Activated naive CD4-positive, alpha-beta T cell (primary cell): ENCODE results near the gene CLEC6A.
"Not testable (repeated sequence)": the region's sequence is repeated elsewhere in the genome, so short reads cannot be mapped to it uniquely, and the experiment has no call there.

Source experiments
- DNase-seq, 4 experiments: peaks; one replicate each; lab custom pipeline; 2025; lab: John Stamatoyannopoulos, UW

CLEC6A gene

DNA sequence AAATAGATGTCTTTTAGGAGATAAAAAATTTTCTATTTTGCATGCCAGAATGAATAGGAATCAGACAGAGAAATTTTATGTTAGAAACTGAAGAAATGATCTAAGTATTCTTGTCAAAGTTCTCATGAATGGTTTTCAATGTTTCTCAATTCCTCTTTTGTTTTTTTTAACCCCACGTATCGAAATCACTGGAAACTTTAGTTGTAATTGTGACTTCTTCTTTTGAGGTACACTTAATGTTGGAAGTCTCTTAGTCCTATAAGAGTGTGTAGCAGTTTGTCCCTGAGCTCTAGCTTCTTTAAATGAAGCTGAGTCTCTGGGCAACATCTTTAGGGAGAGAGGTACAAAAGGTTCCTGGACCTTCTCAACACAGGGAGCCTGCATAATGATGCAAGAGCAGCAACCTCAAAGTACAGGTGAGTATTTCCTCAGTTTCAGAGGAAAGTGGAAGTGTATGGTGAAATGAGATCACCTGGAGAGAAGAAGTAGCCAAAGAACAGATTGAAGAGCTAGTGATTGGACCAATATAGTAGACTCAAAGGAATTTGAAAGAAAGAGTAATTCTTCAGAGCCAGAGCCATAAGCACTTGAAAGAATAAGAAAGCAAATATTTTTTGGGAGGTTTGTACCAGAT lies at the start of gene CLEC6A:
CLEC6A (plus strand) TSS at position 236 of the 634 bp plus-strand sequence; CDS start at position 386, 150 bp downstream.
- no peak for DNase-seq

DNA sequence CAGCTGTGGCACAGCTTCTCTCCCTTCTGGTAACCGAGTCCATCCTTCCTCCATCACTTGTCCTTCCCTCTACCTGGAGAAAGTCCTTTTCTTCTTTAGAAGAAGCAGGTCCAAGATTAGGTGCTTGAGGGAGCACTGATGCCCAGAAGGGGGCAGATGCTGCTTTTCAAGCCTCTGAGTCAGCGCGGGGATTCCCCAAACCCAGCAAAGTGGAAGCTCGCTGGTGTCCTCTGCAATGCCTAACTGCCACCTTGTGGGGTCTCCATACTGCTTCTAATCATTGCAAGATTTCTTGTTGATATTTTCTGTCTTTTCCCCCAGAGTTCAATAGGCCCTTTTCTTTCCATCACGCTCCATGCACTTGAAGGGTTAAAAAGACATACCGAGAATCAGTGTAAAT lies 36.2 kb upstream of the CLEC6A start:
- DNase-seq = peak in 1 of 4 experiments; percentile 2

DNA sequence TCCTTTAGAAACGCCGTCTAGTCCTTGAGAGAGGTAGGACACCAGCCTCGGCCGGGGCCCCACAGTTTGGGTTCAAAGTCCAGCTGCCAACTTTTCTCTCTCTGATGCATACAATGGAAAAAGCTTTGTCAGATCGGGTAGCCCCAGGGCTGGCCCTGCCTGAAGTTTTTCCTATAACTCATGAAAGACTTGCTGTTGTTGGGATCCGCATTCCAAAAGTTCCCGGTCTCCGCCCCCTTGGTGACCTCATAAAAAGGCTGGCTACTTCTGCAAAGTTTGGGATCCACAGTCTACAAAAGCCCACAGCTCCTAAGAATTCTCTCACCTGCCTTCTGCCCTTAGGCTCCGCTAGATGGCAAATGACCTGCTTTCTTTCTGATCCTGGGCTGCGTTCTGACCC lies 35.3 kb upstream of the CLEC6A start:
- DNase-seq = no peak

- not testable (repeated sequence) for DNase-seq
Measured at GRCh38 chr12:8444536-8445278, 11.1 kb upstream of the CLEC6A start.

DNA sequence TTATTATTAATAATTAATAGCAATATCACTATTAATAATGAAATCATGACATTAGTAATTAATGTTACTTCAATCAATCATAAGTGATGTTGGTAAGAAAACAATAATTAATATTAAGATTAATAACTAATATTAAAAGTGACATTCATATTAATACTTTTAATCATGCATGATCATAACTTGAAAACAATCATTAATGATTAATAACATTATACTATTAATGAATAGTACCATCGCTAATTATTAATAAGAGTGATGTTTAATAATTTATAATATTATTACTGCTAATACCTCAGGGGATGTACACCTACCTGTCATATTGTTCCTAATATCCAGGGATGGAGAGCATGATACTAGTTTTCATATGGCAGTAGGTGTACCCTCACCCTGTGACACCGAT lies 10.0 kb upstream of the CLEC6A start:
- DNase-seq = no peak

- DNase-seq = no peak
Measured at GRCh38 chr12:8446642-8447547, 8.9 kb upstream of the CLEC6A start.

- DNase-seq = no peak
Measured at GRCh38 chr12:8449355-8449859, 6.4 kb upstream of the CLEC6A start.

DNA sequence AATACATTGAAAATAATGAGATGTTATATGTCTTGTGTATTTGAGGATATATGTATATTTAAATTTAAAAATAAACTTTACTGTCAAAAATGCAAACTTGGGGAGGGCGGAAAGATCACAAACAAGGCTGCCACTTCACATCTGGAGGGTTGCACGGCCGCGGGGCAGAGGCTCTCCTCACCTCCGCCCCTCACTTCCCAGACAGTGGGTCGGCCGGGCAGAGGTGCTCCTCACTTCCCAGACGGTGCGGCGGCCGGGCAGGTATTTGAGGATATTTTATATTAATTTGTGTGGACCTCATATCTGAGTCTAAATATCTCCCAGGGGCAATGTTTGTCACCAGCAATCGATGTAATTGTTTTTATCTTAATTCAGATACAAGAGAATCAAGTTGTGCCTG lies 3.7 kb upstream of the CLEC6A start:
- DNase-seq = no peak

DNA sequence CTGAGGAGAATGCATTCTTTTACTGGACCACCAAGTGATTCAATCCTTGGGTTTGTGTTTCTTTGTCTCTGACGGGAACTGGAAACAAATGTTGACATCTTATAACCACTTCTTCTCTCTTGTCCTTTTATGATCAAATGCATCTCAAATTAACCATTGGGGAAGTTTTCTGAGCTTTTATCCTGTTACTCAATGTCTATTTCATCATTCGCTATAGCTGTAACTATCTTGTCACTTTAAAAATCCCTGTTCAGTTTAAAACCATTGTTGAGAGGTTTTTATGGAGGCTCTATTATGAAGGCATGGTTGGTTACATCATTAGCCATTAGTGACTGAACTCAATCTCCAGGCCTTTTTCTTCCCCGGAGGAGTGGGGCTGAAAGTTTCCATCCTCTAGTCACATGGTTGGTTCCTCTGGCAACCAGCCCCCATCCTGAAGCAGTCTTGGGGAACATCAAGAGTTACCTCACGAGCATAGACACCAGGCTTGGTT lies 2.7 kb upstream of the CLEC6A start:
- no peak for DNase-seq

GRCh38 chr12:8453796-8454195 lies 2.0 kb upstream of the CLEC6A start:
- DNase-seq = no peak

DNA sequence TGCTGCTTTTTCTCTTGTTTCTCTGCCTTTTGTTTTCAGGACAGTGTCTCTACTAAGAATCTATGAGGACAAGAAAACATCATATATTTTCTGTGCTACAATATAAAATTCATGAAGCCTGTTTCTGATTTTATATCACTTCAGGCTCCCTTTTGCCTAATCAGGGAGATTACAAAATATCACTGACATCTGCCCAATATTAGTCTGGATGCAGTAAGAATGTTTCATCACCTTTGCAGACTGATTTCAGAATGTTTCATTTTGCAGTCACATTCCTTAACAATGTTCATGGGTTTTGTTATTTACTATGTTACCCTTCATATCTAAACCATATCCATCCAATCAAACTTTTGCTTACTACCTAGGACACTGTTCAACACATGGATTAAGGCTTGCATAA lies 491 bp upstream of the CLEC6A start:
- no peak for DNase-seq

DNA sequence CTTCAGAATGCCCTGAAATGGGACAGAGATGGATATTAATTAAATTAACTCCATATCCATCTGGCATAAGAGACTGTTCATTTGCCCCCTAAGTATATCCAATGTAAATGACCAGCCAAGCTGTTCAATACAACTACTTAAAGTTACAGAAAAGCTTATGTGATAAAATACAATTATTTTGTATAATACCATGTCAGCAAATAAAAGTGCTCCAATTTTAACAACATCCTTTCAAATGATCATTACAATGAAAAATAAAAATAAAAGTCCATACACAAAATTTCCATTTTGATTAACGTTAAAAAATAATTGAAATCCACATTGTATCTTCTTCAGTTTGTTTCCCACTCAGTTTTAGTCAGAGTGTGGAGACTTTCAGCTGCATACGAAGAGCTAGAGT lies 5.7 kb downstream of the CLEC6A start:
- no peak for DNase-seq

DNA sequence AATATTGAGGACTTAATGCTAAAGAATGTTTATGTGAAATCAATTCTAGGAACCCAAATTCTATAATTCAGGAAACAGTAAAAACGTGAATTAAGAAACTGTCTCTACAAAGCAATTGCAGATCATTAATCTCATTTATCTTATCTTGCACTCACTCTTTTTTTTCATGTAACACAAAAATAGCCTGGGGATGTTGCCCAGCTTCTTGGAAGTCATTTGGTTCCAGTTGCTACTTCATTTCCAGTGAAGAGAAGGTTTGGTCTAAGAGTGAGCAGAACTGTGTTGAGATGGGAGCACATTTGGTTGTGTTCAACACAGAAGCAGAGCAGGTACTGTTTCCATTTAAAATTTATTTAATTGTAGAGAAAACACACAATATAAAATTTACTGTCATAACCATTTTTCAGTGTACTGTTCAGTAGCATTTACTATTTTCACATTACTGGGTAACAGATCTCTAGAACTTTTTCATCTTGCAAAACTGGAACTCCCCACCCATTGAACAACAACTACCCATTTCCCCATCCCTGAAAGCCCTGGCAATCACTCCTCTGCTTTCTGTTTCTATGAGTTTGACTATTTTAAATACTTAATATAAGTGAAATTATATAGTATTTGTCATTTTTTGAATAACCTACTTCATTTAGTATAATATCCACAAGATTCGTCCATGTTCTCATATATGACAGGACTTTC lies 9.7 kb downstream of the CLEC6A start:
- DNase-seq = no peak

DNA sequence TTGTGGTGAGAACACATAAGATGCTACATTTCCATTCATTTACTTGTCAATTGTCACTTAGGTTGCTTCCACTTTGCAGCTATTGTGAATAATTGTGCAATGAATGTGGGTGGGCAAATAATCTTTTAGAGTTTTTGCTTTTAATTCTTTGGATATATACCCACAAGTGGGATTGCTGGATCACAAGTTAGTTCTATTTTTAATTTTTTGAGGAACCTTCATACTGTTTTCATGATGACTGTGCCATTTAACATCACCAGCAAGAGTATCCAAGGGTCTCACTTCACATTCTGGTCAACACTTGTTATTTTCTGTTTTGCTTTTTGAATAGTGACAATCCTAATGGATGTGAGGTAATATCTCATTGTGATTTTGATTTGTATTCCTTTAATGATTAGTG lies 10.5 kb downstream of the CLEC6A start:
- DNase-seq = no peak

- DNase-seq = no peak
Measured at GRCh38 chr12:8471090-8471489, 15.3 kb downstream of the CLEC6A start.

GRCh38 chr12:8475508-8476203 lies 19.9 kb downstream of the CLEC6A start:
- DNase-seq = no peak

GRCh38 chr12:8482571-8483061 lies 26.9 kb downstream of the CLEC6A start:
- no peak for DNase-seq

DNA sequence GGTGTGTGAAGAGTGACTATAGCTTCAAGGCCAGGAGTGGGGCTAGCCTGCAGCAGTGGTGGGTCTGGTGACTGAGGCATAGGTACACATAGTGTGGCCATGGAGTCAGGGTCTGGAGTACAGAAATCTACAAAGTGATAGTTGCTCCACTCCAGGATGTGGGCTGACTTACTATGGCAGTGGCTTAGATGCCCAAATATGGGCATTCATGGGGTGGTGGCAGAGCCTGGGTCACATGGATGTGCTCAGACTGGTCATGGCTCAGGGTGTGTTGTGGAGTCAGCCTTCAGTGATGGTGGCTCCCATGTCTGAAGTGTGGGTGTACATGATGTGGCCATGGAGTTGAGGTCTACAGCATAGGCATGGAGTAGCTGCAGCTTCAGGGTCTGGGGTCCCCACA lies 27.3 kb downstream of the CLEC6A start:
- DNase-seq = no peak

DNA sequence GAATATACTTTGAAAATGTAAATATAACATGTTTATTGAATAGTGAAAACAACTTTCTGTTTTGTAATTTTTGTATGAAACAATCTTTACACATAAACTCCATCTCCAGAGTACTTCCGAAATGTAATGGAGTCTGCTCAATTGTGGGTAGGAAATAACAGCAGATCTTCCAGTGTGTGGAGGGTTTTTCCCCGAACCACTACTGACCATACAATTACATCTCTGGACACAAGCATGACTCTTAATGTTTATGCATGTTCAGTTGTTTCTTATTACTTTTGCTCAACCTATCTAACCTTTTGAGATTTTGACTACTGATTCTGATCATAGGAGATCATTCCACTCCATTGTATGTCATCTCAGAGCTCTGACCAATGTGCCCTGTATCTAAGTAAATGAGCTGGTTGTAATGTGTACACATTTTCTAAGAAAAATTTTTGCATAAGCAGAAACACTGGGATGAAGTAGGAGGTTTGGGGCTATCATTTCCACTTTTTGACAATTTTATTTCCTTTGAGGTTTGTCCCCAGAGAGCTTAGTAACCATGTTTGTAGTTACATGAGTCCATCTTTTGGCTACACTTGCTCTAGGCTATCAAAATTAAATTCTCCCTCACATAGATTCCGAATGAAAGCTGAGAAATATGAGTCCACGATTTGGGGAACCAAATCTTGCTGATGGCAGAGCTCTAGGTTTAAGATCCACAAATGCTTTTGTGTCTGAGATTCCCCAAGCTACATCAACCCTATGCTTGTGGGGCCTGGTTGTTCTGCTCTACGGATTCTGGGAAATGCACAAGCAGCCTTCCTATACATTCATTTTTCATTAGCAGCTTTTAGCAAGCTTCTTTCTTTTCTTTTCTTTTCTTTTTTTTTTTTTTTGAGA lies 36.1 kb downstream of the CLEC6A start:
- no peak for DNase-seq

DNA sequence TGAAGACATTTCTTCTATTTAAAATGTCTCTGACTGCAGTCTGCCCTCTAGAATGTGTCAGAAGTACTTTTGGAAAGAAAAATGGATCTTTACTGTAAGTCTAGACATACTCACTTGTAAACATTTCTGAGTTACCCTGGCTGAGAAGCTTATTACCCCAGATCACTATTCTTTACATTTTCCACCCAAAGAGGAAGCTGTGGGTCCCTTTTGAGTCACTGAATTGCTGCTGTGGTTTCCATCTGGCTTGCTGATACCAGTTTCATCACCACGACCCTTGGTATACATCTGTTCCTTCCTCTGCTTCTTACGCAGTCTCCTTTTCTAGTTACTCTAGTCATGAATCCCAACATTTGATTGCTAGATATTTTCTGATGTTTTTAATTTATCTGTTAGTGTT lies 37.3 kb downstream of the CLEC6A start:
- DNase-seq = no peak
